ENCODE results near the gene FHIP1A. TPM values are rescaled to one million over a fixed set of nuclear protein-coding genes. Genes with fewer than 3 reads are reported as not detected.
A peak's percentile ranks its signal among the peaks of the same experiment; 100 is the strongest.

The FHIP1A gene
- total RNA-seq, 1 donor from 2014 or later: 20.8 TPM

GRCh38 chr4:151409470-151410313 is 716 bp downstream of the FHIP1A start:
- no peak for FAIRE-seq
- Histone ChIP-seq H3K36me3 (ENCODE audit: control insufficient read depth, insufficient read depth, low read length) (no peaks in the 10 kb centered on the region), H3K4me3 (ENCODE audit: low read depth, low read length) (peak overlapping the region; percentile 83), H3K27me3 (ENCODE audit: control insufficient read depth, insufficient read depth, low read length) (no peaks in the 10 kb centered on the region)
- peak; percentile 86 for DNase-seq (ENCODE audit: low read depth)
- no peak for TF ChIP-seq CTCF (IDR thresholded peaks at IDR 0.05; ENCODE audit: insufficient read depth, low read length, severe bottlenecking)

- Histone ChIP-seq H3K27me3 (ENCODE audit: control insufficient read depth, insufficient read depth, low read length) (no peaks in the 10 kb centered on the region), H3K36me3 (ENCODE audit: control insufficient read depth, insufficient read depth, low read length) (no peaks in the 10 kb centered on the region), H3K4me3 (ENCODE audit: low read depth, low read length) (no peak overlapping the region)
- peak; percentile 81 for DNase-seq (ENCODE audit: low read depth)
- no peak for TF ChIP-seq CTCF (IDR thresholded peaks at IDR 0.05; ENCODE audit: insufficient read depth, low read length, severe bottlenecking)
- FAIRE-seq: no peak
Measured at GRCh38 chr4:151415978-151416377, 7.0 kb downstream of the FHIP1A start.

GRCh38 chr4:151417164-151417571 is 8.2 kb downstream of the FHIP1A start:
- no peak for FAIRE-seq
- peak; percentile 6 for TF ChIP-seq CTCF (IDR thresholded peaks at IDR 0.05; ENCODE audit: insufficient read depth, low read length, severe bottlenecking)
- Histone ChIP-seq H3K36me3 (ENCODE audit: control insufficient read depth, insufficient read depth, low read length) (no peaks in the 10 kb centered on the region), H3K27me3 (ENCODE audit: control insufficient read depth, insufficient read depth, low read length) (no peaks in the 10 kb centered on the region), H3K4me3 (ENCODE audit: low read depth, low read length) (peak overlapping the region; percentile 10)
- peak; percentile 80 for DNase-seq (ENCODE audit: low read depth)

- TF ChIP-seq CTCF (IDR thresholded peaks at IDR 0.05; ENCODE audit: insufficient read depth, low read length, severe bottlenecking): no peak
- DNase-seq (ENCODE audit: low read depth): no peak
- Histone ChIP-seq H3K4me3 (ENCODE audit: low read depth, low read length) (no peak overlapping the region), H3K36me3 (ENCODE audit: control insufficient read depth, insufficient read depth, low read length) (no peaks in the 10 kb centered on the region), H3K27me3 (ENCODE audit: control insufficient read depth, insufficient read depth, low read length) (no peaks in the 10 kb centered on the region)
- no peak for FAIRE-seq
Measured at GRCh38 chr4:151417766-151418376, 8.9 kb downstream of the FHIP1A start.

- DNase-seq (ENCODE audit: low read depth) (peak; percentile 98), FAIRE-seq (peak; percentile 47)
- Histone ChIP-seq H3K36me3 (ENCODE audit: control insufficient read depth, insufficient read depth, low read length) (no peaks in the 10 kb centered on the region), H3K27me3 (ENCODE audit: control insufficient read depth, insufficient read depth, low read length) (no peaks in the 10 kb centered on the region), H3K4me3 (ENCODE audit: low read depth, low read length) (no peak overlapping the region)
- no peak for TF ChIP-seq CTCF (IDR thresholded peaks at IDR 0.05; ENCODE audit: insufficient read depth, low read length, severe bottlenecking)
Measured at GRCh38 chr4:151418385-151418784, 9.4 kb downstream of the FHIP1A start.

All from bronchial epithelial cell (primary cell).